HepG2 (cell line): Measurements from ENCODE around the gene SMARCAD1. TPM values are rescaled to one million over a fixed set of nuclear protein-coding genes. Genes with fewer than 3 reads are reported as not detected.
A peak's percentile ranks its signal among the peaks of the same experiment; 100 is the strongest.

ENCODE experiments used
- ATAC-seq: fragments of 200-7000 bp; cut with Tn5 transposase; 3 replicates; pipeline ENCODE4 v1.9.1; 2020; ENCODE audit warnings: mild to moderate bottlenecking, moderate library complexity
- BruUV-seq: library from RNA; stranded (reverse); fragments of 400-500 nt; replicated peaks from 2 replicates; lab custom pipeline; 2021; lab: Mats Ljungman, UMichigan
- CTCF ChIA-PET: fragments of 300-600 bp; formaldehyde crosslinking; extraction: SDS; loops from one replicate; lab custom pipeline; 2021; ENCODE audit warnings: low total read pairs, inconsistent platforms, low intra/inter-chr PET ratio; lab: Yijun Ruan, JAX
- POLR2A ChIA-PET: fragments of 350-600 bp; sonication (Branson Sonifier 250); formaldehyde crosslinking; loops from one replicate; lab custom pipeline; 2020; ENCODE audit warnings: antibody characterized with exemption, inconsistent platforms; lab: Yijun Ruan, JAX
- DNase-seq: peaks from one replicate; pipeline ENCODE4 v3.0.0-alpha.2; 2015; ENCODE audit warnings: low spot score
- FAIRE-seq: peaks from 3 replicates; lab custom pipeline; 2011; peaks lifted over from hg19 to GRCh38; lab: Jason Lieb, UNC
- H2AFZ ChIP-seq: one replicate; pipeline ENCODE4 v1.6.1; 2011; ENCODE audit warnings: low read length, inconsistent platforms
- H3K27ac ChIP-seq: fragments of 300-600 bp; 3 replicates; pipeline ENCODE4 v1.8.0; 2011; ENCODE audit warnings: mixed run types, mild to moderate bottlenecking, mixed read lengths, low read length, inconsistent platforms; ENCODE audit not compliant: insufficient read depth; ENCODE audit errors: extremely low read length
- H3K27me3 ChIP-seq, 2 experiments: fragments of 200-600 bp in 1 of 2; 2 replicates in 1 of 2; 3 replicates in 1 of 2; pipeline versions ENCODE4 v1.6.0 to v1.8.0; 2011; ENCODE audit warnings: low read length in 2 of 2, mild to moderate bottlenecking in 2 of 2, moderate library complexity in 2 of 2, inconsistent platforms in 1 of 2; ENCODE audit not compliant: insufficient read depth in 2 of 2, control insufficient read depth in 1 of 2
- H3K36me3 ChIP-seq, 2 experiments: fragments of 200-600 bp in 1 of 2; replicated peaks in 1 of 2; 2 replicates in 1 of 2; 3 replicates in 1 of 2; pipeline versions ENCODE4 v1.5.1 to v1.8.0; 2011; ENCODE audit warnings: low read length in 2 of 2, inconsistent platforms in 1 of 2; ENCODE audit not compliant: insufficient read depth in 2 of 2, control insufficient read depth in 1 of 2
- H3K4me1 ChIP-seq: 2 replicates; pipeline ENCODE4 v1.5.1; 2012; ENCODE audit warnings: low read length, inconsistent platforms; ENCODE audit not compliant: insufficient read depth
- H3K4me2 ChIP-seq: 2 replicates; pipeline ENCODE4 v1.6.0; 2011; ENCODE audit warnings: low read depth, low read length, inconsistent platforms
- H3K4me3 ChIP-seq, 3 experiments: fragments of 200-600 bp in 1 of 3; sonication (generic), shearing (Covaris generic) in 1 of 3; replicated peaks in 1 of 3; 2 replicates each; pipeline ENCODE4 v1.5.1; 2011 to 2016; ENCODE audit warnings: low read length in 3 of 3, inconsistent platforms in 2 of 3, low read depth in 2 of 3, mild to moderate bottlenecking in 2 of 3, control low read depth in 1 of 3, mixed read lengths in 1 of 3; ENCODE audit not compliant: insufficient read depth in 1 of 3
- H3K79me2 ChIP-seq: one replicate; pipeline ENCODE4 v1.6.1; 2011; ENCODE audit warnings: low read length, inconsistent platforms; ENCODE audit not compliant: insufficient read depth
- H3K9ac ChIP-seq: 2 replicates; pipeline ENCODE4 v1.6.0; 2011; ENCODE audit warnings: mild to moderate bottlenecking, low read depth, low read length, inconsistent platforms; ENCODE audit not compliant: insufficient read depth
- H3K9me3 ChIP-seq: 2 replicates; pipeline ENCODE4 v1.5.1; 2012; ENCODE audit warnings: mild to moderate bottlenecking, low read length
- H4K20me1 ChIP-seq: 2 replicates; pipeline ENCODE4 v1.6.0; 2011; ENCODE audit warnings: inconsistent platforms, mild to moderate bottlenecking, low read length, moderate library complexity; ENCODE audit not compliant: insufficient read depth
- CHCHD3 ChIP-seq: sonication (generic); formaldehyde crosslinking; IDR thresholded peaks from 2 replicates; pipeline ENCODE4 v1.8.0; 2022; ENCODE audit warnings: mild to moderate bottlenecking, missing genetic modification reagents, moderate library complexity
- MAF1 ChIP-seq: sonication (generic); formaldehyde crosslinking; IDR thresholded peaks from 2 replicates; pipeline ENCODE4 v1.5.0; 2020; ENCODE audit warnings: missing genetic modification reagents, borderline replicate concordance
- MLLT10 ChIP-seq: sonication (generic); formaldehyde crosslinking; IDR thresholded peaks from 2 replicates; pipeline ENCODE4 v1.4.0; 2020; ENCODE audit warnings: missing genetic modification reagents
- NCOR1 ChIP-seq: fragments of 200-600 bp; sonication (generic); IDR thresholded peaks from 2 replicates; pipeline ENCODE4 v1.7.0; 2017; ENCODE audit warnings: antibody characterized with exemption, low read length, borderline replicate concordance
- TCF7 ChIP-seq: sonication (generic); IDR thresholded peaks from 2 replicates; pipeline ENCODE4 v1.6.1; 2016; ENCODE audit warnings: antibody characterized with exemption, low read depth
- ZBTB40 ChIP-seq, 2 experiments: fragments of 450-650 bp in 1 of 2; sonication (generic) in 1 of 2; formaldehyde crosslinking in 1 of 2; IDR thresholded peaks; 2 replicates each; pipeline versions ENCODE4 v1.6.1 to v1.8.0; 2016 to 2022; ENCODE audit warnings: antibody characterized with exemption in 1 of 2, mild to moderate bottlenecking in 1 of 2, missing genetic modification reagents in 1 of 2
- ZFP62 ChIP-seq: sonication (generic); formaldehyde crosslinking; IDR thresholded peaks from 2 replicates; pipeline ENCODE4 v1.4.0; 2020; ENCODE audit warnings: missing genetic modification reagents
- ZNF30 ChIP-seq: sonication (generic); formaldehyde crosslinking; IDR thresholded peaks from 2 replicates; pipeline ENCODE4 v1.5.0; 2020; ENCODE audit warnings: mild to moderate bottlenecking, missing genetic modification reagents
- ZNF460 ChIP-seq: sonication (generic); formaldehyde crosslinking; IDR thresholded peaks from 2 replicates; pipeline ENCODE4 v1.5.1; 2020; ENCODE audit warnings: missing genetic modification reagents, mild to moderate bottlenecking, borderline replicate concordance
- ZNF83 ChIP-seq: sonication (generic); formaldehyde crosslinking; IDR thresholded peaks from 2 replicates; pipeline ENCODE4 v1.4.0; 2020; ENCODE audit warnings: missing genetic modification reagents, mild to moderate bottlenecking, borderline replicate concordance
- WGBS: methylation state at CpG from one replicate; pipeline ENCODE4 v1.1.6; 2017; ENCODE audit warnings: low lambda C conversion rate; 5-methylcytosine and 5-hydroxymethylcytosine counted together
- in situ Hi-C: cut with HindIII; loops from 2 replicates; pipeline ENCODE4 v1.10.0; 2017; ENCODE audit warnings: low pct_unique_long_range_greater_than_20kb; ENCODE audit not compliant: extremely low pct_ligation_motif_present
- intact Hi-C: fragments of 100-400 bp; cut with micrococcal nuclease; formaldehyde crosslinking; loops from one replicate; pipeline ENCODE4 v1.10.0; 2022; ENCODE audit not compliant: unreplicated experiment
- polyA plus RNA-seq, 8 experiments: library from polyadenylated mRNA; depleted of rRNA in 3 of 8; stranded (reverse) in 7 of 8; unstranded in 1 of 8; fragments of >200 nt; fragmentation: Illumina TruSeq in 4 of 8; extraction: Trizol in 4 of 8; gene quantifications; 2 replicates each; pipeline versions ENCODE4 v1.2.1 to v1.2.3, GENCODE V29; 2011 to 2016; ENCODE audit warnings: low read depth in 4 of 8, missing spikeins in 1 of 8, mixed read lengths in 1 of 8; ENCODE audit not compliant: insufficient read depth in 1 of 8
- total RNA-seq, 5 experiments: library from RNA; depleted of rRNA; stranded (reverse); fragments of >200 nt; fragmentation: Illumina TruSeq; extraction: Trizol; gene quantifications; 2 replicates each; pipeline ENCODE4 v1.2.3, GENCODE V29; 2016; ENCODE audit warnings: low read depth in 1 of 5

Gene SMARCAD1
- total and polyA plus RNA-seq, 2 of the 13 experiments (the other 11 are each of a cell fraction or from before 2014, with no cell fraction given) = 18.2 to 35.9 TPM

- TF ChIP-seq MLLT10 (CRISPR knock-in tag) (no peak), ZNF460 (CRISPR knock-in tag) (no peak), ZNF83 (CRISPR knock-in tag) (no peak), ZFP62 (CRISPR knock-in tag) (no peak), MAF1 (CRISPR knock-in tag) (no peak), CHCHD3 (CRISPR knock-in tag) (no peak)
- ChIA-PET POLR2A (no interaction called here), CTCF (no interaction called here)
- Histone ChIP-seq H3K79me2 (no peaks in the 10 kb centered on the region), H3K4me3 (no peak overlapping the region), H3K9ac (no peak overlapping the region), H3K36me3 (no peaks in the 10 kb centered on the region), H3K4me2 (no peak overlapping the region), H3K4me1 (peaks cover 9% of the 10 kb centered on the region; the same call in 1 of the 2 replicates), H4K20me1 (no peaks in the 10 kb centered on the region), H3K9me3 (no peaks in the 10 kb centered on the region), H3K27me3 (no peaks in the 10 kb centered on the region), H2AFZ (no peak overlapping the region), H3K27ac (no peak overlapping the region)
- BruUV-seq = no TSS peak
- no peak for DNase-seq
- FAIRE-seq = no peak
- WGBS = 55% methylated on average over 4 of the region's 4 CpGs
- in situ Hi-C loops = no loop called here
- intact Hi-C loops = no loop called here
- no peak for ATAC-seq
Measured at GRCh38 chr4:94160774-94161173, 46.9 kb upstream of the SMARCAD1 start.

DNA sequence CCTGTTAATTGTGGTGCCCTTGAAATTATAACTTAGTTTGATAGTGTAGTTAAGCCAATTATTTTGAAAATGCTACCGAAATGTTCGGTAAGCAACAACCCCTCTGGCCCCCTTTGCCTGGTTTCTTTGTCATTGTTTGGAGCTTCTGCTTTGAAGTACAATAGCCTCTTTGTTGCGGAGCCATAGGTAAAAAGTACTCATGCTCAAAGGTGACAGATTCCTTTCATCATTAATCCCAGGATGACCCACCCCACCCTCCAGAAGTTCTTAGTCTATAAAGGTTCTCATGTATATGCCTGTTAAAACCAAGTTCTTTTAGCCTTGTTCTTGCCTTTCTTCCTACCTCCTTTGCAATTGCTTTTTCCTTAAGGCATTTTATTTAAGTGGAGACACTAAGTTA, 42.4 kb upstream of the SMARCAD1 start:
- Histone ChIP-seq H3K36me3 (no peaks in the 10 kb centered on the region), H3K4me3 (no peak overlapping the region), H3K27ac (no peak overlapping the region), H3K9ac (no peak overlapping the region), H3K79me2 (no peaks in the 10 kb centered on the region), H2AFZ (no peak overlapping the region), H3K9me3 (no peaks in the 10 kb centered on the region), H3K27me3 (no peaks in the 10 kb centered on the region), H3K4me1 (peaks cover 11% of the 10 kb centered on the region; the same call in 1 of the 2 replicates), H4K20me1 (no peaks in the 10 kb centered on the region), H3K4me2 (peak overlapping the region; percentile 27; the same call in 1 of the 2 replicates)
- DNase-seq (peak; percentile 49), FAIRE-seq (no peak), ATAC-seq (peak; percentile 70)
- POLR2A ChIA-PET = no interaction called here
- intact Hi-C loops (no loop called here), in situ Hi-C loops (no loop called here)
- 7% methylated on average over 3 of the region's 3 CpGs for WGBS
- BruUV-seq = no TSS peak
- CTCF ChIA-PET = no interaction called here
- TF ChIP-seq ZBTB40 (IDR thresholded peaks at IDR 0.05) (no peak), ZBTB40 (CRISPR knock-in tag; IDR thresholded peaks at IDR 0.05) (no peak), TCF7 (peak; percentile 38; the same call in 1 of the 2 replicates), NCOR1 (peak; percentile 36; the same call in 1 of the 2 replicates), ZNF30 (CRISPR knock-in tag) (no peak)
